ENCODE results near the gene PRXL2A. TPM values are rescaled to one million over a fixed set of nuclear protein-coding genes. Genes with fewer than 3 reads are reported as not detected.
"Not testable (repeated sequence)": the region's sequence is repeated elsewhere in the genome, so short reads cannot be mapped to it uniquely, and the experiment has no call there.

PRXL2A gene
- total RNA-seq = 100 to 1,000 TPM; 218 to 456 (median 415) TPM

- DNase-seq (ENCODE audit: low spot score) (peak; percentile 57), ATAC-seq (ENCODE audit: low FRiP score) (peak; percentile 85)
- TF ChIP-seq CTCF (IDR thresholded peaks at IDR 0.05) = peak in 1 of 3 donors; percentile 0
These were observed at the start of gene PRXL2A for GRCh38 chr10:80408242-80409101. Gene PRXL2A, plus strand, starts transcription at chr10:80408551. Its CDS starts 11,917 bp downstream, at chr10:80420468.

GRCh38 chr10:80358925-80359324 is 49.4 kb upstream of the PRXL2A start:
- not testable (repeated sequence) for DNase-seq (ENCODE audit: low spot score); ATAC-seq (ENCODE audit: low FRiP score)

GRCh38 chr10:80359644-80360043 is 48.7 kb upstream of the PRXL2A start:
- TF ChIP-seq CTCF (IDR thresholded peaks at IDR 0.05) = no peak
- ATAC-seq (ENCODE audit: low FRiP score) (no peak), DNase-seq (ENCODE audit: low spot score) (no peak)

- ATAC-seq (ENCODE audit: low FRiP score) (no peak), DNase-seq (ENCODE audit: low spot score) (no peak)
- no peak for TF ChIP-seq CTCF (IDR thresholded peaks at IDR 0.05)
These were observed 42.8 kb upstream of the PRXL2A start for GRCh38 chr10:80365510-80365909.

- DNase-seq (ENCODE audit: low spot score) (no peak), ATAC-seq (ENCODE audit: low FRiP score) (no peak)
- TF ChIP-seq CTCF (IDR thresholded peaks at IDR 0.05) = no peak
These were observed 36.9 kb upstream of the PRXL2A start for GRCh38 chr10:80371467-80371866.

- DNase-seq (ENCODE audit: low spot score) = no peak
- no peak for TF ChIP-seq CTCF (IDR thresholded peaks at IDR 0.05)
- no peak for ATAC-seq (ENCODE audit: low FRiP score)
These were observed 35.7 kb upstream of the PRXL2A start for GRCh38 chr10:80372675-80373074.

- DNase-seq (ENCODE audit: low spot score) (no peak), ATAC-seq (ENCODE audit: low FRiP score) (no peak)
- no peak for TF ChIP-seq CTCF (IDR thresholded peaks at IDR 0.05)
These were observed 34.8 kb upstream of the PRXL2A start for GRCh38 chr10:80373502-80373901.

Measured in omental fat pad (tissue), 4 donors.